GOT3 (cell line): Measurements from ENCODE around the gene OR6A2.

Experiments
- DNase-seq: peaks from one replicate; lab custom pipeline; 2025; ENCODE audit warnings: mixed read lengths; lab: John Stamatoyannopoulos, UW

Gene OR6A2

DNA sequence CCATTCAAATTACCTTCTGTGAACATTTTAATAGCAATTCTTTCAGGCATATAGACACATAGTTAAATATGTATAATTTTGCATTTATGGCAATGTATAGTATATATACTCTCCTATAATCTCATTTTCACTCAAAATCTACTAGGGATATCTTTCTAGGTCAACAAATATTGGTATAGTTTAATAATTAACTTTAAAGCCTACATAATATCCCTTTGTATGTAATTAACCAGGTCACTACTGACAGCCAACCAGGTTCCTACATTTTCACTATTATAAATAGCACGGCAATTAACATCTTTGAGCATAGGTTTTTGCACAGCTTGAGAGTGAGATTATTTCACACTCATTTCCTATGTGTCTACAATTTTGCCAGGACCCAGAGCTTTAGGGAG is 43.5 kb downstream of the OR6A2 start:
- no peak for DNase-seq

DNA sequence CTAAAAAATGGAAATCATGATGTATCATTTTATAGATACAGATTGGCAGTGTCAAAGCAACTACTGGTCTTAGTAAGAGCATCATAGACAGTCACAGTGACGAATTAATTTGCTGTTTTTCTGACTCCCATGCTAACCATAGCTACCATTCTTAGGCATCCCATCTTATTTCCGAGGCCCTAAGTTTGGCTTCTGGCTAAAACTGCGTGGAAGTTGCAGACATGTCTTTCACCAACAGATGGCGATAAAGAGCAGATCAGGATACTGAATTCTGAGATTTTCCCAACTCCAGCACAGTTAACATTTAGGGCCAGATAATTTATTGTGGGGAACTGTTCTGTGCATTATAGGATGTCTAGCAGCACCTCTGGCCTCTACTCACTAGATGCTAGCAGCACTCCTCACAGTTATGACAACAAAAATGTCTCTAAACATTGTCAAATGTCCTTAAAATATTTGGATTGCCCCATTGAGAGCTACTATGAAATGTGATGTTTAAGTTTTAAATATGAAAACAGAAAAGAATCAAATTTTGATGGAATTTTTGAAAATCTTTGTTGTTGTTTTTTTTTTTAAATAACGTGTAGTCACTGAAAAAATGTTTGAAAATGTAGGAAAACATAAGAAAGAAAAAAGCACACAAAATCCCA is 44.1 kb downstream of the OR6A2 start:
- no peak for DNase-seq

DNA sequence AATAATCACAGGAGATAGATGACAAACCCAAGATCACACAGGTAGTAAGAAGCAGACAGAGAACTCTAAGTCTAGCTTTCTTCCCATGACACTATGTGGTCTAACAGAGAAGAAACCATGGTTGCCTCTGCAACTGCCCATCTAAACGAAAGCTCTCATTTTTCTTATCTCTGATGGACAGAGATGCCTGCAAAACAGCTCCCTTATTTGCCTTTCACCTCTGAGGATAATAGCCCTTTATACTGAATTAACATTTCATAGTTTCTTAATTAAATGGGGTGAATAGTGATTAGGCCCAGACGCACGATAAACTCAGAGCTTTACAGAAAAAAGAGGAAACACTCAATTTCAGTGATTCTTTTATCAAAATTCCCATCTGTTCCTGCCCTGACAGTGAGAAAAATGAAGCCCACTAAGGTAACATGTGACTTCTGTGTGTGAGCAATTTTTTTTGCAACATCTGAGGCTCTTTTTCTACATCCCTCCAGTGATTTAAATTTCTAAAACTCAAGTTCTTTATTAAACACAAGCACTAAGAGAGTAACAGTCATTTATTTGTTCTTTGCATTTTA is 52.3 kb downstream of the OR6A2 start:
- no peak for DNase-seq

DNA sequence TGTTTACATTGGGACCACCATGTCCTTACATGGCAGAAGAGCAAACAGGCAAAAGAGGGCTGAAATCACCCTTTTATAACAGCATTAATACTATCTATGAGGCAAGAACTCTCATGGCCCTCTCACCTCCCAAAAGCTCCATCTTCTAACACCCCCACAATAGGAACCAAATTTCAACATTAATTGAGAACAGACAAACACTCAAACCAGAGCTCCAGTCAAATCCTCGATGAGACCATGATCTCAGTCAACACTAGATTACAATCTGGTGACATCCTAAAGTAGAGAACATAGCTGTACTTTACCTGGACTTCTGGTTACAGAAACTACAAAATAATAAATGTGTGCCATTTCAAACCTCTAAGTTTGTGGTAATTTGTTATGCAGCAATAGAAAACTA is 52.9 kb downstream of the OR6A2 start:
- no peak for DNase-seq

DNA sequence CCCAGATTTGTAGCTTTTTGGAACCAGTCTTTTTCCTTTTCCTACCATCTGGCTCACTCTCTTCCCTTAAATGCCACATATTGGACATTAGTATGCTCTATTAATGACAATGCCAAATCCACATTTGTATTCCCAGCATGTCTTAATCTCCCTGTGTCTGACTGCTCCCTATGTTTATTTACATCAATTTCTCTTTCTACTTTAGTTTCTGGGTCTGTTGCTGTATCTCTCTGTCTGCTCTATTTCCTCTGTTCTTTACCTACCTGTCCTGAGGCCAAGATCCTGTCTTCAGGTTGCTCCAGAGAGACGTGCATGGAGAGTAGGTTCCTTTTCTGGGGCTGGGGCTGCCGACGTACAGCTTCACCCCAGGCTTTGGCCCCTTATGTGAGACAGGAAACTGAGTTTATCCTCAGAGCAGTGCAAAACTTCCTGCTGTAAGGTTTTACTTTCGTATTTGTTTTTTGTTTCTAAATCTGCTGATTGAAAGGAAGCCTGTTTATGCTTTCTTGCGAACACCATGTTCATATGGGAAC is 53.3 kb downstream of the OR6A2 start:
- no peak for DNase-seq

DNA sequence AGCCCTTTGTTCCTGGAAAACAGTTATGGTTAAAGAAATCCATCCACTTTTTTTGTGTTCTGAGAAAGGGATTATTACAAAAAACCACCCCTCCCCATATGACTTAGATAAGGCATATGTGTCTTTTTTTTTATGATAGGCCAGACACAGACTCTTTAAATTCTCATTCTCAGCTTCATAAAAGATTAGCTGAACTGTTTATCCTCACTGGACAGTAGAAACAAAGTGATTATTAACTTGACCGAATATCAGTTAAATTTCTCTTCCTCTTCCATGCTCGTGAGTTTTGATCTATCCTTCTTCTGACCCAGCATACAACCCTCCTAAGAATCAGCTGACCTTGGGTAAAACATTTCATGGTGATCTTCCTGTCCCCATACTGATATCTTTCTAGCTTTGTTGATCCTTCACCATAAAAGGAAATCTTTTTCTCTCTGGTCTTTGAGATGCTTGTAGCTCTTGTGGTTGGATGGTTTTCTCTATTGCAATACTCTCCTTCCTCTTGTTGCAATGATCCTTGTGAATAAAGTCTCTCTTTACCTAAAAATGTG is 53.9 kb downstream of the OR6A2 start:
- DNase-seq: no peak

DNA sequence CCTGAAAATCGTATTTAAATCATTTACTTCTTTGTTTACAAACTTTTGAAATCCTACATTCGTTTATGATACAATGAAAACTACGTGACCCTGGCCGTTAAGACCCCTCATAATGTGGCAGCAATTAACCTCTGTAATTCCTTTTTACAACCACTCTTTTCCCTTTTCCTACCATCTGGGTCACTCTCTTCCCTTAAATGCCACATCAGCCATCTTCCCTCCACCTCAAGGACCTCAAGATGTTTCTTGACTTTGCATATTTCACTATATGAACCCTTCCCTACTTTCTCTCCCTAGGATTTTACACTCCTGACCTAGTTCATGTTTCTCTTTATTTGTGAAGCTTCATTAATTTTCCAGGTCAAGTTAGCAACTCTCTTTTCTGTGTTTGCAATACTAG is 54.5 kb downstream of the OR6A2 start:
- DNase-seq: no peak

DNA sequence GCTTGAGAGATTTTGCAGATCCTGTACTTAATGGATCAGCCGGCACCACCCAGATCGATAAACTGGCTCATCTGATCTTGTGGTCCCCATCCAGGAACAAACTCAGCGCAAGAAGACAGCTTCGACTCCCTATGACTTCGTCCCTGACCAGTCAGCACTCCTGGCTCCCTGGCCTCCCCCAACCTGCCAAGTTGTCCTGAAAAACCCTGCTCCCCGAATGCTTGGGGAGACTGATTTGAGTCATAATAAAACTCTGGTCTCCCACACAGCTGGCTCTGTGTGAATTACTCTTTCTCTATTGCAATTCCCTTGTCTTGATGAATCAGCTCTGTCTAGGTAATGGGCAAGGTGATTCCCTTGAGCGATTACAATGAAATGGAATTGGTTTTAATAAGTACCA is 57.2 kb downstream of the OR6A2 start:
- DNase-seq: no peak
